Measurements from ENCODE around the gene TBC1D10A. TPM values are rescaled to one million over a fixed set of nuclear protein-coding genes. Genes with fewer than 3 reads are reported as not detected.

TBC1D10A gene
- total RNA-seq, 2 experiments from 2014 or later = 38.9 to 41.8 TPM

DNA sequence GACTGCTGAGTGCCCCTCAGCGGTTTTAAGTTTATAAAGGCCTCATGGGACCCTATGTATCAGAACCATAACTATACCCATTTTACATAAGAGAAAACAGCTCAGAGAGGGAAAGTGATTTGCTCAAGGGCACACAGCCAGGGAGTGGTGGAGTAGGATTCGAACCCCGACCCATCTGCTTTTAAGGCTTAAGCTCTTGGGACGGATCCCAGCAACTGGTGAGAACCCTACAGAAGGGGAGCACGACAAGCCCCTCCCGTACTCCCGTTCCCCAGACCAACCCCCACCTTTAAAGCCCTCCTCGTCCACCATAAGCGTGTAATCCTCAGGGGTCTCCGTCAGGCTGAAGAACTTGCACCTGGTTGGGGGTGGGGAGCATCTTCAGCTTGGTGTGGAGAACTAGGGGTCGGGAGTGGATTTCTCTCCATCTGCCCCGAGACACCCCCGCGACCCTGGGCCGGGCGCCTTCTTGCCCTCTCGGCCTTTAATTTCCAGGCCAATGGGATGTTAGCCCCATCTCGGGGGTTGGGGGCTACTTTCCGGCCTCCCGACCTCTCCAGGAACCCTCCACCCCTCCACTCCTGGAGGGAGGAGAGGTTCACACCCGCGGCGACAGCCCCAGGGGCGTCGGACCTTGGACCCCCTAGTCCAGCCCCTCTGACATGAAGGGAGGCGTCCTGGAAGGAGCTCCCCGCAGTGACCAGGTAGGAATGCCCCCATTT lies 38.2 kb downstream of the TBC1D10A start:
- ATAC-seq (ENCODE audit: poor library complexity) (no peak), DNase-seq (peak in 1 of 14 experiments; percentile 52)
- intact Hi-C loops (cut with DNase I, micrococcal nuclease) = loop anchor here (1.0 to 5.0 kb wide), 5 partner anchors 18 to 196 kb away; partner anchors contain the start of genes MTFP1 (in 1 of the 2), SF3A1 (in 1 of the 2) and TBC1D10A (in 1 of the 2)
- peak overlapping the region; percentile 97 for H3K4me3 Mint-ChIP-seq
- H3K27me3 Mint-ChIP-seq = no peaks in the 10 kb centered on the region
- peaks cover 47% of the 10 kb centered on the region for H3K4me1 Mint-ChIP-seq (ENCODE audit: low read depth)
- Histone ChIP-seq H3K4me1 (ENCODE audit: insufficient read depth, low read length) (peaks cover 51% of the 10 kb centered on the region), H3K36me3 (ENCODE audit: insufficient read depth, low read length) (peaks cover 38% of the 10 kb centered on the region), H3K27ac (ENCODE audit: low read depth in 1 of 2, low read length in 2 of 2) (peak overlapping the region; percentile 51 to 60), H3K4me3 (ENCODE audit: low read length) (peak overlapping the region; percentile 75), H3K9me3 (ENCODE audit: control insufficient read depth in 1 of 2, insufficient read depth in 1 of 2, low read length in 2 of 2) (no peaks in the 10 kb centered on the region), H3K27me3 (ENCODE audit: control insufficient read depth in 1 of 2, insufficient read depth in 2 of 2, low read length in 2 of 2) (no peaks in the 10 kb centered on the region)
- POLR2A ChIA-PET = interaction anchor here (0.8 to 9.8 kb wide), 27 partner anchors 8 to 184 kb away, joined by 3 to 268 read pairs (median 5); partner anchors contain the start of genes CCDC157, MTFP1, OSM and RNF215
- CTCF ChIA-PET = interaction anchor here (0.6 to 6.8 kb wide), 36 partner anchors 7 to 200 kb away, joined by 3 to 99 read pairs (median 7); partner anchors contain the start of genes CCDC157, MTFP1, RNF215 and SEC14L2
- peak overlapping the region; percentile 89 for H3K27ac Mint-ChIP-seq
- TF ChIP-seq, protein P1, sequence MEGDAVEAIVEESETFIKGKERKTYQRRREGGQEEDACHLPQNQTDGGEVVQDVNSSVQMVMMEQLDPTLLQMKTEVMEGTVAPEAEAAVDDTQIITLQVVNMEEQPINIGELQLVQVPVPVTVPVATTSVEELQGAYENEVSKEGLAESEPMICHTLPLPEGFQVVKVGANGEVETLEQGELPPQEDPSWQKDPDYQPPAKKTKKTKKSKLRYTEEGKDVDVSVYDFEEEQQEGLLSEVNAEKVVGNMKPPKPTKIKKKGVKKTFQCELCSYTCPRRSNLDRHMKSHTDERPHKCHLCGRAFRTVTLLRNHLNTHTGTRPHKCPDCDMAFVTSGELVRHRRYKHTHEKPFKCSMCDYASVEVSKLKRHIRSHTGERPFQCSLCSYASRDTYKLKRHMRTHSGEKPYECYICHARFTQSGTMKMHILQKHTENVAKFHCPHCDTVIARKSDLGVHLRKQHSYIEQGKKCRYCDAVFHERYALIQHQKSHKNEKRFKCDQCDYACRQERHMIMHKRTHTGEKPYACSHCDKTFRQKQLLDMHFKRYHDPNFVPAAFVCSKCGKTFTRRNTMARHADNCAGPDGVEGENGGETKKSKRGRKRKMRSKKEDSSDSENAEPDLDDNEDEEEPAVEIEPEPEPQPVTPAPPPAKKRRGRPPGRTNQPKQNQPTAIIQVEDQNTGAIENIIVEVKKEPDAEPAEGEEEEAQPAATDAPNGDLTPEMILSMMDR (IDR thresholded peaks at IDR 0.05) = no peak
- no peaks in the 10 kb centered on the region for H3K9me3 Mint-ChIP-seq
- H3K36me3 Mint-ChIP-seq (ENCODE audit: low read depth) = peaks cover 62% of the 10 kb centered on the region

DNA sequence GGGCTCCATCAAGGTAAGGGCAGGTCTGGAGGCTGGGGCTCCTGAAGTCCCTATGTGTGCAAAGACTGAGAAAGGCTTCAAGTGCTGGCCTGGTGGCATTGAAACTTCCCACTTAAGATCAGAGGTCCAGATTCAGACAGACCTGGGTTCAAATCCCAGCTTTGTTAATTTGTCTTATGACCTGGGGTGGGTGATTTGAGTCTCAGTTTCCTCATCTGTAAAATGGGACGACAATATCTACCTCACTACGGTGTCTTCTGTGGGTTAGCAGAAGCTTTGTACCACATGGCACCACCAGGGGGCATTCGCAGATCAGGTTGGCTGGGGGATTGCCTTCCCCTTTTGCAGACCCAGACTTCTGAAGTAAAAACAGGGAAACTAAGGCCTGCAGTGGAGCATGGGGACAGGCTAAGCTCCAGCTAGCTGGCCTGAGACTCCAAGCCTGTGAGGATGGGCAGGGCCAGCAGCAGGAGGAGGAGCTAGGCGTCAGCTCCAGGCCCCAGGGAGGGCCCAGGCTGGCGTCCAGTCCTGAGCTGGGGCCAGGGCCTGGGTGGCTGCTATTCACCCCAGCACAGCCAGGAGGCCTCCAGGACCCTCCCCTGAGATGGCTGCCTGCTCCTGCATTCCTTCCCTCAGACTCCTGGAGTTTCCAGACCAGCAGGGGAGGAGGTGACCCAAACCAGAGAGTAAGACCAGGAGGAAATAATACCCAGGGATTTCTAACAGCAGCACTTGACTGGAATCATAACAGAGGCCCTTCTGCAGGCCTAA lies 38.9 kb downstream of the TBC1D10A start:
- Histone ChIP-seq H3K4me1 (ENCODE audit: insufficient read depth, low read length) (peaks cover 59% of the 10 kb centered on the region), H3K36me3 (ENCODE audit: insufficient read depth, low read length) (peaks cover 30% of the 10 kb centered on the region), H3K4me3 (ENCODE audit: low read length) (peak overlapping the region; percentile 5), H3K9me3 (ENCODE audit: control insufficient read depth in 1 of 2, insufficient read depth in 1 of 2, low read length in 2 of 2) (no peaks in the 10 kb centered on the region), H3K27me3 (ENCODE audit: control insufficient read depth in 1 of 2, insufficient read depth in 2 of 2, low read length in 2 of 2) (no peaks in the 10 kb centered on the region), H3K27ac (ENCODE audit: low read depth in 1 of 2, low read length in 2 of 2) (peak overlapping the region in 1 of 2 donors; percentile 32)
- intact Hi-C loops (cut with DNase I, micrococcal nuclease) = loop anchor here (1.0 to 5.0 kb wide), 8 partner anchors 19 to 197 kb away; partner anchors contain the start of genes MTFP1 (in 2 of the 2) and RNF215 (in 2 of the 2)
- ChIA-PET CTCF (interaction anchor here (0.7 to 6.8 kb wide), 39 partner anchors 8 to 200 kb away, joined by 3 to 99 read pairs (median 6); partner anchors contain the start of genes CCDC157, MTFP1, OSM and RNF215), POLR2A (interaction anchor here (0.6 to 9.8 kb wide), 22 partner anchors 8 to 183 kb away, joined by 3 to 268 read pairs (median 6); partner anchors contain the start of genes CCDC157, MTFP1, OSM and RNF215)
- Mint-ChIP-seq H3K27me3 (no peaks in the 10 kb centered on the region), H3K36me3 (ENCODE audit: low read depth) (peaks cover 55% of the 10 kb centered on the region), H3K4me3 (peak overlapping the region; percentile 97), H3K27ac (peak overlapping the region; percentile 89), H3K9me3 (no peaks in the 10 kb centered on the region), H3K4me1 (ENCODE audit: low read depth) (peaks cover 40% of the 10 kb centered on the region)
- ATAC-seq (ENCODE audit: poor library complexity) (peak; percentile 48), DNase-seq (peak; percentile 83 to 94 (median 90))
- TF ChIP-seq, protein P1 (IDR thresholded peaks at IDR 0.05) = peak; percentile 89

All from CD4-positive, alpha-beta T cell (primary cell).